ENCODE results near the gene TRIO.

GRCh38 chr5:14490309-14490711 lies 347.2 kb downstream of the TRIO start:
- no peak for TF ChIP-seq POLR2A (IDR thresholded peaks at IDR 0.05; ENCODE audit: low read depth)
- TF ChIP-seq CTCF (IDR thresholded peaks at IDR 0.05), result no peak
- no peak for TF ChIP-seq POLR2AphosphoS5 (IDR thresholded peaks at IDR 0.05)
- TF ChIP-seq EP300 (IDR thresholded peaks at IDR 0.05), result no peak
